22Rv1 (cell line): ENCODE measurements around the gene ABCG4.

Experiments used
- CTCF ChIP-seq: fragments of 450-650 bp; IDR thresholded peaks from 2 replicates; pipeline ENCODE4 v1.5.1; 2017; ENCODE audit warnings: mild to moderate bottlenecking
- ZFX ChIP-seq: fragments of 450-650 bp; IDR thresholded peaks from 2 replicates; pipeline ENCODE4 v1.6.1; 2017; ENCODE audit warnings: antibody characterized with exemption, borderline replicate concordance

- TF ChIP-seq CTCF (no peak), ZFX (no peak)
Measured at GRCh38 chr11:119175493-119176077, 26.7 kb downstream of the ABCG4 start.
